Panc1 (cell line): Measurements from ENCODE around the gene CDH13. TPM values are rescaled to one million over a fixed set of nuclear protein-coding genes. Genes with fewer than 3 reads are reported as not detected.

Source experiments
- ATAC-seq: fragments of 200-7000 bp; cut with Tn5 transposase; 2 replicates; pipeline ENCODE4 v1.9.1; 2020; ENCODE audit warnings: mild to moderate bottlenecking, moderate library complexity
- BruUV-seq: library from RNA; stranded (reverse); fragments of 400-500 nt; replicated peaks from 2 replicates; lab custom pipeline; 2021; lab: Mats Ljungman, UMichigan
- CTCF ChIA-PET: fragments of 300-600 bp; sonication (Branson Sonifier 250); formaldehyde crosslinking; loops from one replicate; lab custom pipeline; 2022; ENCODE audit warnings: antibody characterized with exemption; lab: Charles Lee
- POLR2A ChIA-PET: fragments of 300-600 bp; sonication (Branson Sonifier 250); formaldehyde crosslinking; loops from one replicate; lab custom pipeline; 2022; ENCODE audit warnings: antibody characterized with exemption; lab: Charles Lee
- DNase-seq: peaks from one replicate; pipeline ENCODE4 v3.0.0-alpha.2; 2010; ENCODE audit warnings: low read depth, low spot score
- H3K27ac ChIP-seq: 2 replicates; pipeline ENCODE4 v1.5.1; 2011; ENCODE audit warnings: mild to moderate bottlenecking, low read length, inconsistent platforms
- H3K27me3 ChIP-seq: fragments of 200-500 bp; sonication (Bioruptor generic); 2 replicates; pipeline ENCODE4 v1.6.0; 2014; ENCODE audit warnings: low read length, inconsistent platforms; ENCODE audit not compliant: control insufficient read depth, insufficient read depth
- H3K36me3 ChIP-seq: fragments of 200-500 bp; sonication (Bioruptor generic); 2 replicates; pipeline ENCODE4 v1.5.1; 2014; ENCODE audit warnings: inconsistent platforms, mild to moderate bottlenecking, low read length, moderate library complexity; ENCODE audit not compliant: control insufficient read depth, insufficient read depth
- H3K4me1 ChIP-seq: 2 replicates; pipeline ENCODE4 v1.5.1; 2011; ENCODE audit warnings: inconsistent platforms, mild to moderate bottlenecking, low read length, moderate library complexity; ENCODE audit not compliant: control insufficient read depth, insufficient read depth
- H3K4me3 ChIP-seq, 2 experiments: 2 replicates each; pipeline ENCODE4 v1.5.1; 2011 to 2012; ENCODE audit warnings: low read depth in 2 of 2, low read length in 2 of 2, mild to moderate bottlenecking in 2 of 2, inconsistent platforms in 1 of 2, moderate library complexity in 1 of 2
- H3K9me3 ChIP-seq: fragments of 200-500 bp; sonication (Bioruptor generic); 2 replicates; pipeline ENCODE4 v1.5.1; 2014; ENCODE audit warnings: low read depth, mild to moderate bottlenecking, inconsistent platforms, low read length, moderate library complexity; ENCODE audit not compliant: control insufficient read depth, insufficient read depth
- POLR2AphosphoS5 ChIP-seq: IDR thresholded peaks from 2 replicates; pipeline ENCODE4 v1.6.1; 2012; ENCODE audit warnings: mild to moderate bottlenecking, low read depth, low read length, moderate library complexity
- REST ChIP-seq, 2 experiments: IDR thresholded peaks; 2 replicates each; pipeline ENCODE4 v1.6.1; 2011 to 2012; ENCODE audit warnings: low read depth in 2 of 2, control low read depth in 1 of 2, low read length in 1 of 2, mild to moderate bottlenecking in 1 of 2, moderate library complexity in 1 of 2; ENCODE audit not compliant: insufficient read depth in 1 of 2
- SIN3A ChIP-seq: IDR thresholded peaks from 2 replicates; pipeline ENCODE4 v1.6.1; 2012; ENCODE audit warnings: low read depth, mild to moderate bottlenecking, low read length, moderate library complexity, borderline replicate concordance; ENCODE audit not compliant: insufficient read depth
- TCF7L2 ChIP-seq: IDR thresholded peaks from 2 replicates; pipeline ENCODE4 v1.6.1; 2011; ENCODE audit warnings: mild to moderate bottlenecking, low read depth, low read length, inconsistent platforms
- in situ Hi-C: cut with HindIII; loops from 2 replicates; pipeline ENCODE4 v1.10.0; 2016; ENCODE audit warnings: low sequenced_read_pairs, low pct_unique_long_range_greater_than_20kb
- intact Hi-C: fragments of 100-400 bp; cut with micrococcal nuclease; formaldehyde crosslinking; loops from one replicate; pipeline ENCODE4 v1.10.0; 2022; ENCODE audit not compliant: unreplicated experiment
- total RNA-seq: library from RNA; stranded (reverse); gene quantifications from one replicate; pipeline ENCODE4 v1.2.1, GENCODE V29; 2021; ENCODE audit not compliant: unreplicated experiment
- TF ChIP-seq, protein P1 (sequence below): fragments of 450-650 bp; IDR thresholded peaks from 2 replicates; pipeline ENCODE4 v1.5.1; 2017; ENCODE audit warnings: mild to moderate bottlenecking

CDH13 gene
- total RNA-seq, 1 experiment from 2014 or later: not detected

GRCh38 chr16:83794860-83795554 is 1168.2 kb downstream of the CDH13 start:
- in situ Hi-C loops (no loop called here), intact Hi-C loops (no loop called here)
- ATAC-seq (no peak), DNase-seq (no peak)
- BruUV-seq: no TSS peak
- no peaks in the 10 kb centered on the region for H3K27me3 ChIP-seq
- no peaks in the 10 kb centered on the region for H3K9me3 ChIP-seq
- TF ChIP-seq, protein P1, sequence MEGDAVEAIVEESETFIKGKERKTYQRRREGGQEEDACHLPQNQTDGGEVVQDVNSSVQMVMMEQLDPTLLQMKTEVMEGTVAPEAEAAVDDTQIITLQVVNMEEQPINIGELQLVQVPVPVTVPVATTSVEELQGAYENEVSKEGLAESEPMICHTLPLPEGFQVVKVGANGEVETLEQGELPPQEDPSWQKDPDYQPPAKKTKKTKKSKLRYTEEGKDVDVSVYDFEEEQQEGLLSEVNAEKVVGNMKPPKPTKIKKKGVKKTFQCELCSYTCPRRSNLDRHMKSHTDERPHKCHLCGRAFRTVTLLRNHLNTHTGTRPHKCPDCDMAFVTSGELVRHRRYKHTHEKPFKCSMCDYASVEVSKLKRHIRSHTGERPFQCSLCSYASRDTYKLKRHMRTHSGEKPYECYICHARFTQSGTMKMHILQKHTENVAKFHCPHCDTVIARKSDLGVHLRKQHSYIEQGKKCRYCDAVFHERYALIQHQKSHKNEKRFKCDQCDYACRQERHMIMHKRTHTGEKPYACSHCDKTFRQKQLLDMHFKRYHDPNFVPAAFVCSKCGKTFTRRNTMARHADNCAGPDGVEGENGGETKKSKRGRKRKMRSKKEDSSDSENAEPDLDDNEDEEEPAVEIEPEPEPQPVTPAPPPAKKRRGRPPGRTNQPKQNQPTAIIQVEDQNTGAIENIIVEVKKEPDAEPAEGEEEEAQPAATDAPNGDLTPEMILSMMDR: no peak
- TF ChIP-seq REST (IDR thresholded peaks at IDR 0.05; ENCODE audit: insufficient read depth in 1 of 2, low read depth in 2 of 2, low read length in 1 of 2): no peak
- TF ChIP-seq TCF7L2: no peak
- no peak for TF ChIP-seq SIN3A
- no peak for TF ChIP-seq POLR2AphosphoS5
- CTCF ChIA-PET: no interaction called here
- H3K4me3 ChIP-seq: no peak overlapping the region
- H3K4me1 ChIP-seq: no peaks in the 10 kb centered on the region
- H3K36me3 ChIP-seq: no peaks in the 10 kb centered on the region
- POLR2A ChIA-PET: interaction anchor here (0.7 kb wide), 2 partner anchors 12 to 709 kb away, joined by 3 to 4 read pairs; no protein-coding TSS in a partner anchor
- H3K27ac ChIP-seq: no peak overlapping the region

GRCh38 chr16:83797013-83797412 is 1170.2 kb downstream of the CDH13 start:
- Histone ChIP-seq H3K9me3 (no peaks in the 10 kb centered on the region), H3K4me3 (no peak overlapping the region), H3K27me3 (no peaks in the 10 kb centered on the region), H3K27ac (no peak overlapping the region), H3K4me1 (peaks cover under 1% of the 10 kb centered on the region; the same call in 1 of the 2 replicates), H3K36me3 (no peaks in the 10 kb centered on the region)
- BruUV-seq: no TSS peak
- TF ChIP-seq REST (IDR thresholded peaks at IDR 0.05; ENCODE audit: insufficient read depth in 1 of 2, low read depth in 2 of 2, low read length in 1 of 2): no peak
- TF ChIP-seq, protein P1: no peak
- TF ChIP-seq SIN3A: no peak
- no peak for TF ChIP-seq TCF7L2
- ChIA-PET POLR2A (no interaction called here), CTCF (no interaction called here)
- intact Hi-C loops (no loop called here), in situ Hi-C loops (no loop called here)
- DNase-seq (no peak), ATAC-seq (no peak)
